AG10803 (cell line): ENCODE measurements around the gene CDC6.
"Not testable (repeated sequence)": the region's sequence is repeated elsewhere in the genome, so short reads cannot be mapped to it uniquely, and the experiment has no call there.

Source experiments
- DNase-seq: peaks from one replicate; pipeline ENCODE4 v3.0.0; 2010; ENCODE audit warnings: low read depth
- H3K4me3 ChIP-seq: 2 replicates; pipeline ENCODE4 v1.5.1; 2011; ENCODE audit warnings: mild to moderate bottlenecking, low read length, control low read depth
- CTCF ChIP-seq: conservative IDR thresholded peaks from 2 replicates; pipeline ENCODE4 v1.5.1; 2011; ENCODE audit warnings: mild to moderate bottlenecking, low read length, control low read depth, inconsistent platforms

The CDC6 gene

GRCh38 chr17:40298726-40299125 is 11.0 kb downstream of the CDC6 start:
- no peak for TF ChIP-seq CTCF
- no peak overlapping the region for H3K4me3 ChIP-seq
- peak; percentile 86 for DNase-seq

- peak; percentile 82 for DNase-seq
- H3K4me3 ChIP-seq = not testable (repeated sequence)
Measured at GRCh38 chr17:40299159-40299757, 11.6 kb downstream of the CDC6 start.

- DNase-seq = no peak
- TF ChIP-seq CTCF = no peak; the same call in 1 of the 2 replicates
- H3K4me3 ChIP-seq = no peak overlapping the region
Measured at GRCh38 chr17:40301315-40301714, 13.6 kb downstream of the CDC6 start.

GRCh38 chr17:40303009-40303657 is 15.5 kb downstream of the CDC6 start:
- TF ChIP-seq CTCF = peak; percentile 84
- peak overlapping the region; percentile 26 for H3K4me3 ChIP-seq
- DNase-seq = peak; percentile 91

- TF ChIP-seq CTCF = no peak
- no peak overlapping the region; the same call in 1 of the 2 replicates for H3K4me3 ChIP-seq
- peak; percentile 95 for DNase-seq
Measured at GRCh38 chr17:40303708-40304551, 16.3 kb downstream of the CDC6 start.

GRCh38 chr17:40304552-40304863 is 16.8 kb downstream of the CDC6 start:
- peak; percentile 98 for DNase-seq
- not testable (repeated sequence) for H3K4me3 ChIP-seq

GRCh38 chr17:40304866-40305265 is 17.2 kb downstream of the CDC6 start:
- not testable (repeated sequence) for DNase-seq, H3K4me3 ChIP-seq

GRCh38 chr17:40306395-40306794 is 18.7 kb downstream of the CDC6 start:
- TF ChIP-seq CTCF = no peak
- no peak overlapping the region for H3K4me3 ChIP-seq
- peak; percentile 61 for DNase-seq
